Testis (tissue), 2 donors: ENCODE results near the gene VPS26A.

Experiments
- CTCF ChIP-seq, 3 experiments: fragments of 450-650 bp in 2 of 3; fragments of 200-600 bp in 1 of 3; sonication (generic) in 1 of 3; IDR thresholded peaks; one replicate each; pipeline ENCODE4 v1.5.1; 2016 to 2019; ENCODE audit warnings: antibody characterized with exemption in 3 of 3, mild to moderate bottlenecking in 2 of 3, moderate library complexity in 1 of 3
- POLR2A ChIP-seq: fragments of 450-650 bp; IDR thresholded peaks from one replicate; pipeline ENCODE4 v1.6.1; 2017; ENCODE audit warnings: antibody characterized with exemption, mild to moderate bottlenecking, moderate library complexity

- TF ChIP-seq CTCF (IDR thresholded peaks at IDR 0.05) (no peak), POLR2A (no peak)
These were observed 652 bp upstream of the VPS26A start for GRCh38 chr10:69123306-69123746.
